KMS-11 (cell line): ENCODE results near the gene ATP5ME.

Experiments used
- H2AFZ ChIP-seq: fragments of 200-600 bp; sonication (generic); 2 replicates; pipeline ENCODE4 v1.6.1; 2016; ENCODE audit warnings: antibody characterized with exemption, mixed run types, low read depth
- H3K27ac ChIP-seq: fragments of 200-600 bp; sonication (generic); 2 replicates; pipeline ENCODE4 v1.6.1; 2016; ENCODE audit warnings: mild to moderate bottlenecking, mixed run types
- H3K27me3 ChIP-seq: fragments of 200-600 bp; sonication (generic); 2 replicates; pipeline ENCODE4 v1.6.1; 2017; ENCODE audit warnings: mild to moderate bottlenecking, low read depth, mixed run types, moderate library complexity; ENCODE audit not compliant: insufficient read depth
- H3K36me3 ChIP-seq: fragments of 200-600 bp; sonication (generic); 2 replicates; pipeline ENCODE4 v1.6.1; 2017; ENCODE audit warnings: mild to moderate bottlenecking, mixed run types; ENCODE audit not compliant: insufficient read depth
- H3K4me1 ChIP-seq: fragments of 200-600 bp; sonication (generic); 2 replicates; pipeline ENCODE4 v1.6.1; 2016; ENCODE audit warnings: mild to moderate bottlenecking, low read depth, mixed run types; ENCODE audit not compliant: poor library complexity, severe bottlenecking
- H3K4me2 ChIP-seq: fragments of 200-600 bp; sonication (generic); 2 replicates; pipeline ENCODE4 v1.7.0; 2016; ENCODE audit warnings: mild to moderate bottlenecking, mixed run types
- H3K4me3 ChIP-seq: fragments of 200-600 bp; sonication (generic); IDR thresholded peaks from 2 replicates; pipeline ENCODE4 v1.6.1; 2017; ENCODE audit warnings: low read depth, low read length, mixed read lengths; ENCODE audit not compliant: insufficient read depth
- H3K79me2 ChIP-seq: fragments of 200-600 bp; sonication (generic); 2 replicates; pipeline ENCODE4 v1.6.1; 2016; ENCODE audit warnings: low read depth, mixed run types; ENCODE audit not compliant: insufficient read depth
- H3K9ac ChIP-seq: fragments of 200-600 bp; sonication (generic); 2 replicates; pipeline ENCODE4 v1.6.1; 2016; ENCODE audit warnings: mild to moderate bottlenecking, mixed run types
- H4K20me1 ChIP-seq: fragments of 200-600 bp; sonication (generic); 2 replicates; pipeline ENCODE4 v1.6.1; 2016; ENCODE audit warnings: mild to moderate bottlenecking, mixed run types; ENCODE audit not compliant: insufficient read depth
- TF ChIP-seq, protein P1 (sequence below): fragments of 200-600 bp; sonication (generic); conservative IDR thresholded peaks from 2 replicates; pipeline ENCODE4 v1.6.1; 2017; ENCODE audit warnings: low read depth, mild to moderate bottlenecking, antibody characterized with exemption, low read length, moderate library complexity, mixed read lengths

ATP5ME gene

DNA sequence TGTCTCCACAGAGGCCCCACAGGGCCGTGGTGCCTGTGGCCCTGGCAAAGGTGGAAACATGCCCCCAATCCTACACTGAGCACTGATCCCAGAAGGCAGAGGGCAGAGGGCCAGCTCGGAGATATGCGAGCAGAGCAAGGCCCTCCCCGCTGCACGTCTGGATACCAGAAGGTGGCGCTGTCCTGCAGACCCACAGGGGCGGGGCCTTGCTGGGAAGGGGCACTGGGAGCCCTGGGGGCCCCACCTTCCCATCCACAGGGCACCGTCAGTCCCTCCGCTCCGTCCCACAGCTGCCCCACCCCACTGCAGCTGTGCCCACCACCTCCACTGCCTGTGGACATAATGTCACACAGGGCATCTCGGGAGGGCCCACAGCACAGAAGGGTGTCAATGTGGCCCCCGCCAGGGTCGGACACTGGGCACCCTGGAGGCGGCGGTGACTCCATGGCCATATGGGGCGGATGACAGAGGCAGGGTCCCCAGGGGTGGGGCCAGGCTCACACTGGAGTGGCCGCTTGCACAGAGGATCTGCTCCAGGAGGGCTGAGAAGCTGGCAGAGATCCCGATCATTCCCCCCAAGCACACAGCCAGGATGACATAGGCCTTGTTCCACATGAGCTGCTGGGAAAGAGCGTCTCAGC is 10.0 kb upstream of the ATP5ME start:
- no peaks in the 10 kb centered on the region for H4K20me1 ChIP-seq
- no peaks in the 10 kb centered on the region for H3K36me3 ChIP-seq
- no peak overlapping the region for H3K9ac ChIP-seq
- no peaks in the 10 kb centered on the region for H3K4me1 ChIP-seq
- no peak overlapping the region for H3K4me2 ChIP-seq
- H3K4me3 ChIP-seq, result no peak overlapping the region
- H3K27me3 ChIP-seq, result no peaks in the 10 kb centered on the region
- TF ChIP-seq, protein P1, sequence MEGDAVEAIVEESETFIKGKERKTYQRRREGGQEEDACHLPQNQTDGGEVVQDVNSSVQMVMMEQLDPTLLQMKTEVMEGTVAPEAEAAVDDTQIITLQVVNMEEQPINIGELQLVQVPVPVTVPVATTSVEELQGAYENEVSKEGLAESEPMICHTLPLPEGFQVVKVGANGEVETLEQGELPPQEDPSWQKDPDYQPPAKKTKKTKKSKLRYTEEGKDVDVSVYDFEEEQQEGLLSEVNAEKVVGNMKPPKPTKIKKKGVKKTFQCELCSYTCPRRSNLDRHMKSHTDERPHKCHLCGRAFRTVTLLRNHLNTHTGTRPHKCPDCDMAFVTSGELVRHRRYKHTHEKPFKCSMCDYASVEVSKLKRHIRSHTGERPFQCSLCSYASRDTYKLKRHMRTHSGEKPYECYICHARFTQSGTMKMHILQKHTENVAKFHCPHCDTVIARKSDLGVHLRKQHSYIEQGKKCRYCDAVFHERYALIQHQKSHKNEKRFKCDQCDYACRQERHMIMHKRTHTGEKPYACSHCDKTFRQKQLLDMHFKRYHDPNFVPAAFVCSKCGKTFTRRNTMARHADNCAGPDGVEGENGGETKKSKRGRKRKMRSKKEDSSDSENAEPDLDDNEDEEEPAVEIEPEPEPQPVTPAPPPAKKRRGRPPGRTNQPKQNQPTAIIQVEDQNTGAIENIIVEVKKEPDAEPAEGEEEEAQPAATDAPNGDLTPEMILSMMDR, result no peak
- H3K27ac ChIP-seq, result no peak overlapping the region
- no peaks in the 10 kb centered on the region for H3K79me2 ChIP-seq
- no peak overlapping the region for H2AFZ ChIP-seq

DNA sequence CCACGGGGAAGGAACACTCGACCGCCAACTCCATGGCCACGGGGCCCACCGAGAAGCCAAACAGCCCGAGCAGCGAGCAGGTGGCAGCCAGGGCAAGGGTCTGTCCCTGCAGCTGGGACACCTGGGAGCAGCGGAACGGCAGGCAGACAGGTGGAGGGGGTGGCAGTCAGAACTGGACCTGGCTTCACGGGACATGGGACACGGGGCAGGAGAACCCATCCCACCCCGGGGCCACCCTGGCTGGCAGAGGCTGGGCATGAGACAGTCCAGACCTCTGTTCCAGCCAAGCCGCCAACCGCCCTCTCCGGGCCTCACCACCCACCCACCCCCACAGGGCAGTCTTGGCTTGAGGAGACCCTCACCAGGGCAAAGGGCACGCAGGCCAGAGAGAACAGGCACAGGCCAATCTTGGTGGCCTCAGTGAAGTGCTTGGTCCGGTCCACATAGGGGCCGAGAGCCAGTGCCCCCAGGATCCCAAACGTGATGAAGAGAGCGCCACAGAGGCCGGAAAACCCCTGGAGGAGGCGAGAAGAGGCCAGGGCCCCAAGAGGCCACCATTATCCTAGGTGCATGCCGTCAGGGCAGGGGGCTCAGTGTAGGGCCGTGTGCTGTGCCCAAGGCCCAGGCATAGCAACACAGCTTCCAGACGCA is 9.3 kb upstream of the ATP5ME start:
- H3K4me2 ChIP-seq, result no peak overlapping the region
- H3K27ac ChIP-seq, result no peak overlapping the region
- no peak overlapping the region for H2AFZ ChIP-seq
- no peaks in the 10 kb centered on the region for H4K20me1 ChIP-seq
- no peaks in the 10 kb centered on the region for H3K36me3 ChIP-seq
- no peak overlapping the region for H3K9ac ChIP-seq
- no peak overlapping the region for H3K4me3 ChIP-seq
- TF ChIP-seq, protein P1, result no peak
- no peaks in the 10 kb centered on the region for H3K79me2 ChIP-seq
- H3K27me3 ChIP-seq, result no peaks in the 10 kb centered on the region
- no peaks in the 10 kb centered on the region for H3K4me1 ChIP-seq

DNA sequence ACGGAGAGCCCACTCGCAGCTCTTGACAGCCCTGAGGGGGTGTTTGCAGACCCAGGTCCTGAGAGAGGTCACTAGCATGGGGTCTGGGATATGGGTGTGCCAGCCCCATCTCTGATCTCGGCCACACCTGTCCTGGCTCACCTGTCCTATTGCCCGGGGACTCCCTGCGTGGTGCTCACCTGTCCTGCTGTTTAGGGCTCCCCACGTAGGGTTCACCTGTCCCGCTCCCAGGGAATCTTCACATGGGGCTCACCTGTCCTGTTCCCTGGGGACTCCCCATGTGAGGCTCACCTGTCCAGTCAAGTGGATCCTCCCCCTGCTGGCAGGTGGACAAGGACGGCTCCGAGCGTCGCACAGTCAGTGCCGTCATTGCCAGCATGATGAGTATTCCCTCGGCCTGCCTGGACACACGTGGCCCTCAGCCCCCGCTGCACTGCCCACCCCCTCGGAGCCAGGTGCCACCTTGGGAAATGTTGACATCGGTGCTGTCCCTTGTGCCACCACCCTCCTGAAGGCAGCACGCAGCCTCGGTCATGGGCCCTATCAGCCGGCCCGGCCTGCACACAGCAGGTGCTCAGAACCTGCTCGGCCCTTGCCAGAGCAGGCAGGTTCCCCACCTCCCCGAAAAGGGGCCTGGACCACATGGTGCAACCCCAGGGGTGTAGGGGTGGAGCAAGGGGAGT is 8.6 kb upstream of the ATP5ME start:
- Histone ChIP-seq H4K20me1 (no peaks in the 10 kb centered on the region), H3K79me2 (no peaks in the 10 kb centered on the region), H3K27me3 (no peaks in the 10 kb centered on the region), H3K4me2 (no peak overlapping the region), H3K36me3 (no peaks in the 10 kb centered on the region), H3K27ac (no peak overlapping the region), H3K4me1 (no peaks in the 10 kb centered on the region), H2AFZ (no peak overlapping the region), H3K4me3 (no peak overlapping the region), H3K9ac (no peak overlapping the region)
- TF ChIP-seq, protein P1, result no peak

DNA sequence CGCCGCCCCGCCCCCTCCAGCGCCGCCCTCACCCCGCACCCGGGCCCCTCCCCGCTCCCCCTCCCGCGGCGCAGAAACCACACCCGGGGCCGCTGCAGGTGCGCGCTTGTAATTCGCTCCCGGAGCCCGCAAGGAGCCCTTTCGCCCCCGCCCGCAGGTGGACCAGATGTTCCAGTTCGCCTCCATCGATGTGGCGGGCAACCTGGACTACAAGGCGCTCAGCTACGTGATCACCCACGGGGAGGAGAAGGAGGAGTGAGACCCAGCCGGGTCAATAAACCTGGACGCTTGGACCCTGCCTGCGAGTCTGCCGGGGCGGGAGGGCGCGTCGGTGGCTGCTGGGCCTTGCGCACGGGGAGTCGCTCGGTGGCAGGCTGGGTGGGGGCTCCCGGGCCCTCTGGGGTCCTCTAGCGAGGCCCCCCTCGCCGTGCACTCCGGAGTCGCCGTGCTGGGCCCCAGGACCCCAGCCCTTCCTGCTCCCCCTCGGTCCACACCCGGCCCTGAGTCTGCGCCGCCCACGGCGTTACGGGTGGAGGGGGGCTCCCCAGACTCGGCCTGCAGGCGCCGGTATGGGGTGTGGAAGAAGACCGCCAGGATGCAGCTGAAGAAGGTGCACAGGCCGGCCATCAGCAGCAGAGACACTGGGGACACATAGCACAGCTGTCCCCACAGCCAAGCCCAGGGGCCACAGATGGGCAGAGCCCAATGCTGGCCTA is 7.8 kb upstream of the ATP5ME start:
- Histone ChIP-seq H3K27me3 (no peaks in the 10 kb centered on the region), H4K20me1 (no peaks in the 10 kb centered on the region), H3K27ac (no peak overlapping the region), H3K36me3 (no peaks in the 10 kb centered on the region), H3K4me3 (no peak overlapping the region), H3K79me2 (no peaks in the 10 kb centered on the region), H2AFZ (no peak overlapping the region), H3K4me2 (no peak overlapping the region), H3K9ac (no peak overlapping the region), H3K4me1 (no peaks in the 10 kb centered on the region)
- TF ChIP-seq, protein P1, result no peak
